ENCODE results near the gene CXCL11.
"Not testable (repeated sequence)": the region's sequence is repeated elsewhere in the genome, so short reads cannot be mapped to it uniquely, and the experiment has no call there.

The CXCL11 gene

DNA sequence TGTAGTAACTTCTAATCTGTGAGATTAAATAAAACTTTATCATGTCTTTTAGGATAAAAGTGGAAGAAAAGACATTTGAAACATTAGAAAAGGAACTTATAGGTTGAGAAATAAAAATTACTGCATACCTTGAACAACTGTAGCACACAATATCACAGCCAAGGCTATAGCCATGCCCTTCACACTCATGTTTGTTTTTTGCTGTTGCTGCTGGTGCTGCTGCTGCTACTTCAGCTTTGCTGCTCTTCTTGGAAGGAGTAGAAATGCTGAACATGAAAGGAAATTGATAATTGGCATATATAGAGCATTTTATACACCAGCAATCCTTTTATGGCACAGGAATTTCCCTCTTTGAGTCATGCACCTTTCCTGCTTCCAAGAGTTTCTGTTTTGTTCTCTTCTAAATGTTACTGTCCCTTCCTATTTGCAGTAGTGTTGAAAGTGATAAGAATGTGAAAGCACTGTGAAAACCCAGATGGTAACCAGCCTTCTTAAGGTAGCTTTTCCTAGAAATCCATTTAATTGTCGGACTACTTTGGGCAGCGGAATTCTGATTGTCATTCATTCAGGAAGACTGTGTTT lies at the start of gene CXCL11:
TSS of gene CXCL11 (minus strand) at position 272 of the 582 bp plus-strand sequence. CDS start at position 189, 83 bp downstream.
- no peak for DNase-seq (ENCODE audit: low read depth)

DNA sequence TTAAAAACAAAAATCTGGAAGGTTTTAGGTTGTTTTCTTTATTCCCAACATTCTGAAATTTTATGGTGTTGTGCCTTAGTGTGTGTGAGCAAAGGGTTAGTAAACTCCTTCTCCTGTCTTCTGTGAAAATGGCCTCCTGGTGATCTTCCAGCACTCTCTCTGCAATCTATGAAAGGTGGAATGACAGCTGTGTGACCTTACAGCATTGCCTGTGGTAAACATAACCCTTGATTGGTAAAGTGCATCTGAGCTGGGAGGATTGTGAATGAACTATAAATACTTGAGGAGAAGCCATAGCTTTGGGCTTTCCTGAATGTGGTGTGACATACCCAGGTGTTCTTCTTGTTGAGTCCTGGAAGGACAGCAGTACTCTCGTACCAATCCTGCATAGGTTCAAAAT lies 48.7 kb upstream of the CXCL11 start:
- DNase-seq (ENCODE audit: low read depth) = no peak

DNA sequence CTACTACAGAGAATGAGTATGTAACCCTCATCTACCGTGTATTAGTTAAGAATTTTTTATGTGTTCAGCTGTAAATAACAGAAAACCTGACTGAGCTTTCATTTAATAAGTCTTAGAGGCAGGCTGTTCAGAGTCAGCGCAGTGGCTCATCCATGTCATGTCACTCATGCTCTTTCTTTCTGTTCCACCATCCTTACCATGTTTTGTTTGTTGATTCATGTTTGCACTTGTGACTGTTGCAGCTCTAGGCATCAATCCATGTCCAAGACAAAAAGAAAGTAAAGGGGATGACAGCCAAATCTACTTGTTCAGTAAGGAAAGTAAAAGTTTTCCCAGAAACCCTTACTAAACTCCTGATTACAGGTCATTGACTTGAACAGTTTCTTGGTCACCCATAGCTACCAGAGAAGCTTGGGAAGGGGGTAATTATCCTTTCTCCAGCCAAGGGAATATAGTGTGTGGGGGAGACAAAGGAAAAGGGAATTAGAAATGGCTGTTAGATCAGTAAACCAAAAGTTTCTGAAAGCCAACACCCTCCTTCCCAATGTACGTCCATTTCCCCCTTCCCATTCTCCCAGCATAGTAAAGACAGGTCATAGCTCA lies 47.6 kb upstream of the CXCL11 start:
- DNase-seq (ENCODE audit: low read depth) = no peak

DNA sequence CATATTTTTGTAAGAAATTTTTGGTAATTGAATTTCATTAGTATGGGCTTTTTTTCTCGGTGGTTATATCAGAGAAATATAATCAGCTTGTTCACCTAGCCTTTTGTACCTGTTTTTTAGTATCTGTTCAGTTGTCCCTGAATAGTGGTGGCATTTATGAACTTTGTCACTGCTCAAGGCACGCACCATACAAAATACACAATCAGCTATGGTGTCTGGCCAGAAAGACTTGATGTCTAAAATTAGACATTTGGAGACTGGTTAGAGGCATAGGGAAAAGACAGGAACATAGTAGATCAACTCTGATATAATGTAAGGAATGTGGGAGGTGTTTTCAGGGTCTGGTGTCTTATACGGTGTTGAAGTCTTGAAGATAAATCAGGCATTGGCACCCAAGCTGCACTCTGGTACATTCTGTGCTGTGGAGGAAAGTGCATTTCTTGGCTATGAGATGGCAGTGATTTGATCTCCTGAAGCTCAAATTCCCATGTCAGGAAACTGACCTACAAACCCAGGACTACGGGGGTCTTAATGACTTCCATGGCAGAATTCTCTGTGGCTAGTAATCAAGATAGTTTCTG lies 42.3 kb upstream of the CXCL11 start:
- no peak for DNase-seq (ENCODE audit: low read depth)

DNA sequence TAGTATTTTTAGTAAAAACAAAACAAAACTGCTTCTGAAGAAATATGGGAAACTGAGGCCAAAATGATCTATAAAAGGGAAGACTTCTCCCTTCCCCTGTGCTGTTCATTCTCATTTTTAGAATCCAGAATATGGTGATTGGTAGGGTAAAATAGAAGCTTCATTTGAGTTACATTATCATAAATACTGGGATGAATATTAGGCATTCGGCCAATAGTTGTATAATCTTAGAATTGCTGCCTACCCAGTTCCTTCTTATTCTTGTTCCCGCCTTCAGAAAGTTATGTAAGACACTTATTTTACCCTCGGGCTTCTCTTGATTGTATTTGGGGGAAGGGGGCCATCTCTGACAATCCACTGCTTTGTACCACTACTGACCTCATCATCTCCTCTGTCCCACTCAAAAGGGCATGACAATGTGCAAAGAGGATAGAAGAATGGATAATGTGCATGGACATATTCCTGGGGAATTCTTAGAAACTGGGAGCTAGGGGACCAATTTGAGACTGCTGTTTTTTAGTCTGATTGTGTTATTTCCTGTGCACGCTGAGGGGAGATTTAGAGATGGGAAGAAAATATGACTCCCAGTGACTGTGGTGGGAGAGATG lies 39.2 kb upstream of the CXCL11 start:
- DNase-seq (ENCODE audit: low read depth) = no peak

DNA sequence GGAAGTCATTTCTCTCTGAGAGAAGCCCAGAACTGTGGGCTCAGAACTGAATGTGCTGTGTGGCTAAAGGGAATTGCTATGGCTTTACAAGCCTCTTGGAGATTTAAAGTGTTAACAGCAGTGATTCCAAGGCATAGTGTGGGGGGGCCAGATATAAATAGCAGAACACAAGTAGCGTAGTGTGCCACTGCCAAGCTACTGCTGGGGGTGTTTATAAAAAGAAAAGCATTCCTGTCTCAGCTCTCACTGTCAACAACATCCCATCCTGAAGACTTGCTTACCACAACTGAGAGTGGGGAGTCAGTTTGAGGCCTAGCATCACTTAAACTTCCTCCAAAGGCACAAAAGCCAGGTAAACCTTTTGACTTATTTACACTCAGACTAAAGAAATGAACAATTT lies 38.6 kb upstream of the CXCL11 start, which contains the start of gene ART3:
TSS of gene ART3 (plus strand) at position 242 of the 400 bp plus-strand sequence. CDS start 1,181 bp downstream, outside the sequence.
- DNase-seq (ENCODE audit: low read depth) = no peak

DNA sequence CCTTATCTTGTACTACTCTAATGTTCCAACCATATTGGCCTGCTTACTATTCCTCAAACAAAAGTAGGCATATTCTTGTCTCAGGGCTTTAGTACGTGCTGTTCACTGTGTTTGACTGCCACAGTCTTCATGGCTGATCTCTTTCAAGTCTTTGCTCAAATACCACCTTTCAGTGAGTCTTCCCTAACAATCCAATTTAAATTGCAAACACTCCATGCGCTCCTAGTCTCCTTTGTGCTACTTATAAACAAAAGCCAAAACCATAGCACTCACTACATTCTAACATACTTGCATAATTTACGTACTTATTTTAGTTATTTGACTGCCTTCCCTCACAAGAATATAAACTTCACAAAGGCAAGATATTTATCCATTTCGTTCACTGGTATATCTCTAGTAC lies 36.9 kb upstream of the CXCL11 start:
- DNase-seq (ENCODE audit: low read depth) = no peak

DNA sequence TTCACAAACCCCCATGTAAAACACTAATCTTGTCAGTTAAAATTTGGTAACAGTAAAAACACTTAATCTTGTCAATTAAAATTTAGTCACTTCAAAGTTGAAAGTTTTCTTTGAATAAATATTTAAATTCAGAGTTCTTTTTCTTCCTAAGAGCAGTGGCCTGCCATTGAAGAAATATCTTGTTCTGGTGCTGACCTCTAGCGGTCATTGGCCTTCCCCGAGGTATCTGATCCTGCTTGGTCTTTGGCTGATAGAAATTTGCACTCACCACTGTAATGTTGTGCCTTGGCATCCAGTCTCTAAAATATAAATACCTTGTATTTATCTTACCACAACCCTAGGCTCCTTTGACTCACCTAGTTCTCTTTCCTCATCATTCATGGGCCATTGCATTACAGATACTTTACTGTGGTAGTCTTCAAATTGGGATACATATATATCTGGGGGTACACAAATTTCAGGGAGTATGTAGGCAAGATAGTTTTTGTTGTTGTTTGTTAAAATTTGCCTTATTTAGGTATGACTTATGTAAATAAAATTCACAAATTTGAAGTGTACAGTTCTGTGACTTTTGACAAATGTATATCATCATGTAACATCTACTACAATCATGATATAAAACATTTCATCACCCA lies 31.9 kb upstream of the CXCL11 start:
- peak; percentile 54 for DNase-seq (ENCODE audit: low read depth)

DNA sequence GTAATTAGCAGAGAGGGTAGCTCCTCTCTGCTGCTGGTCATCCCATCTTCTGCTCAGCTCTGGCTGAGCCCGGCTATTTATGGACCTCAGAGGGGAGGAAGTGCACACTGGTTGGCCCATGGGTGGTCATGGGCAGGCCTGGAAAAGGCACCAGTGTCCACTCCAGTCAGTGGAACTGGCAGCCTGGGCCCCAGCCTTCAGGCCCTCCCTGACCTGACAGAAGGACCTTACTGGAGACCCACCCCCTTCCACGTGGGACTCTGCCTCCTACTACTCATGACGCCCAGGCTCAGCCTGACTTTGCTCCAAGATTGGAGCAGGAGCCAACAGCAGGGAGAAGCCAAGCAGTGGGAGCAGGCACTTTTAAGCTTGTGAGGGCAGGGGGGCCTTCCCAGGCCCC lies 30.7 kb upstream of the CXCL11 start:
- DNase-seq (ENCODE audit: low read depth) = no peak

DNA sequence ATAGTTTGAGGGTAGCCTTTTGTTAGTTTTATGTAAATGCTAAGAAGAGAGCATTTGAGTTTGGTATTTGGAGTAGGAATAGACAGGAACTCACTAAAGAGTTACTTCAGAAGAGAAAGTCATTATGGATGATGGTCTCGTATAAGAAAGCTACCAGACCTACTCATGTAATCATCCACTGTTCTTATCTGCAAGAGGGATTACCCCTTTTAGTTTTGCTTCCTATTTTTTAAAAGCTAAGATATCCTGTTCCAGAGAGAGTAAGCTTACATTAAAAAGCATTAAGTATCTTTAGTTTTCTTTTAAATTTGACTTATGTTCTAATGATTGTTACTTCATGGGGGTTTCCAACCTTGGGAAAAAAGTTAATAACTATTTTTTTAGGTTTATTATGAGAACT lies 26.1 kb upstream of the CXCL11 start:
- no peak for DNase-seq (ENCODE audit: low read depth)

DNA sequence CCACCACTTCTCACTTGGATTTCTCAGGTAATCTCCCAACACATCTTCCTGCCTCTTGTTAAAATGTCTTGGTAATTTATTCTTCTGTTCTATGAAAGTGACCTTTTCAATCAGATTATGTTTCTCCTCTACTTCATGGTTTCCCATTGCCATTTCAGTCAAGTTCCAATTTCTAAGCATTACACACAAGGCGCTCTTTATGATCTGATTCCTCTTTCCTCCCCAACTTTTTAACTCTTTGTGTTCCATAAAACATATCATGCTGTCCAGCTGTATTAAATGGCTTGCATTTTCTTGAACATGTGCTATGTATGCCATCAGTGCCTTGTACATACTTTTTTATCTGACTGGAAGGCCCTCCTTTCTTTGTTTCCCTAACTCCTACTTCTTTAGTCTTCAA lies 25.6 kb upstream of the CXCL11 start:
- DNase-seq (ENCODE audit: low read depth) = no peak

DNA sequence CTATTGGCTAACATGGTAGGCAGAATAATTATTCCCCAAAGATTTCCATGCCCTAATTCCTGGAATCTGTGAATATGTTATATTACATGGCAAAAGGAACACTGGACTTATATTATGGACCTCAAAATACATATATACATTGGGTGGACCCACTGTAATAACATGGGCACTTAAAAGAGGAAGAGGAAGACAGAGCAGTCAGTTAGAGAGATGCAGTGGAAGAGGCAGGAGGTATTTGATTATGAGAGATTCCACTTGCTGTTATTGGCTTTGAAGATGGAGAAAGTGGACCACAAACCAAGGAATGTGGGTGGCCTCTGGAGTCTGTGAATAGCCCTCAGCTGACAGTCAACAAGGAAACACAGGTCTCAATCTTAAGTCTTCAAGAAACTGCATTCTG lies 24.6 kb upstream of the CXCL11 start:
- DNase-seq (ENCODE audit: low read depth) = no peak

DNA sequence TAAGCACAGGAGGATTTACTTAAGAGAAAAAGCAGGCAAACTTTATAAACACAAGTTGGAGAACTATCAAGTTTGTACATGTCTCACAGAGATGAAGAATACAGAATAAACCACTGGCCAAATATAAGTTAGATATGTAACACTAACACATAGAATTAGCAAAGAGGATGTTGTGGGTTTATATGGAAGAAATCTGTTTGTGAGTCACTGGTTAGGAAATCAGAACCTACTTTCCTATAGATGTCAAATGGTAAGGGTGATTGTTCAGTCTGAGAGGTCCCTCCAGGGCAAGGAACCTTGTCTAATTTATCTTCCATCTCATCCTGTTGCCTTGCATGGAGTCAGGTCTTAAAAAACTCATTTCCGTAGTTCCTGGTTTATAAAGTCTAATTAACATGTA lies 23.9 kb upstream of the CXCL11 start:
- no peak for DNase-seq (ENCODE audit: low read depth)

DNA sequence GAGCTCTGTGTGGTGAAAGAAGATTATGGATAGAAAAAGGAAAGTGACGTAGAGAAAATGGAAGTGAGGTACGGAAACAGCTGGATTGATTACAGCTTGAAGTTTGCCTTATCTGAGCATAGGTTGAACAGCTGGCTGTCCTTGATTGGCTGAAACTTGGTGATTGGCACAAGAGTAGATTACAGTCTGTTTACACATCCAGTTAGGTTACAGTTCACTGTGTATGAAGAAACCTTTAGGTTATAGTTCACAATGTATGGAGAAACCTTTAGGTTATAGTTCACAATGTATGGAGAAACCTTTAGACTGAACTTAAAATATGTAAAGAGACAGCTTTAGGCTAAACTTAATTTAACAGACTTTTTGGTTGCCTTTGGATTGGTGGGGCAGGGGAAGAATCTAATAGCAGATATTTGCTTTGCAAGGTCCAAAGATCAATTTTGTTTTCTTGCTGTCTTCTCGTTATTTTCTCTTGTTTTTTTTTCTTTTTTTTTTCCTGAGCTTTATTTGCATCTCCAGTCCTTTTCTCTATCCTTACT lies 23.1 kb upstream of the CXCL11 start:
- DNase-seq (ENCODE audit: low read depth) = no peak

DNA sequence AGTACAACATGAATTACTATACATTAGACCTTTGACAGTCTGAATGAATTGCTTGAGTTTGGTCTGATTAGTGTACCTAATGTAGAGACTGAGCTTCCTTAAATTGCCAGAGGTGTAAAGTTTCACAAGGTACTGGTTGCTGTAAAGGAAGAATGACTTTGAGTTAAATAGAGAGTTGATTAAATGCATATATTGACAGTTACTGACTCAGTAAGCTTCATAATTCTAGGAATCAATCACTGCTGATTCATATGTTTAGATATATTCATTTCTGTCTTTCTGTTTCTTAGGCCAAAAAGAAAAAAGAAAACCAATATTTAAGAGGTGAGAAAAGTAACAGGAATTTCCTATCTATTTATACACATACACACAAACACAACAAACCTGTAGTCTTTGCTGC lies 22.4 kb upstream of the CXCL11 start:
- no peak for DNase-seq (ENCODE audit: low read depth)

DNA sequence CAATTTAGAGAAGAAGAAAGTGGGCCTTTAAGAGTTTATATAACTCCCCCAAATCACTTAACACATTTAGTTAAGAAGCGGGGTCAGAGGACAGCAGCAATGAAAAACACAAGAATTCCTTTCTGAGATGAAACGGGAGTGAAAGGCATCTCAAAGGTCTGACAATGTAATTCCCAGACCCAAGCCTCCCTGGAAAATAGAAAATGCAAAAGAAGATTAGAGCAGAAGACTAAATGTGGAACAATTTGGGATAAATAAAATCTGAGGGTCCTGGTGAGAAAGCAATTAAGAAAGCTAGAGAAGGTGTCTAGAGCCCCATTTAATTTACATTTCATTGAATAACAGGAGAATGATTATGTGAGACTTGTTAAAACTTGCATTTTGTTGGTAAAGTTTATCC lies 19.6 kb upstream of the CXCL11 start:
- no peak for DNase-seq (ENCODE audit: low read depth)

DNA sequence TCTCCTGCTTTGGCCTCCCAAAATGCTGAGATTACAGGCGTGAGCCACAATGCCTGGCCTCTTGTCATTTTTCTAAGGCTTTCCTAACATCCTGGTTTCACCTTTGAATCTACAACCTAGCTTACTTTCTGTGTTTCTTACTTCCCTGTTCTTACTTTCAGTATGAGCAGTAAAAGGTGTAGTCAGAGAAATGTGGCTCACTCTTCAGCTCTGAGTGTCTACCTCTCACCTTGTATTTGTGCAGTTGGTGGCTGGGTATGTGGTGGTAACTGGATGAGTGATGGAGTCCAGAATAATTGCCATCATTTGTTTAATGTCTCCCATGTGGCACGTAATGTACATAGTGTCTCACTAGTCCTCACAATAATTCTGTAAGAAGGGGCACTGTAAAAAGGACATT lies 19.1 kb upstream of the CXCL11 start:
- no peak for DNase-seq (ENCODE audit: low read depth)

DNA sequence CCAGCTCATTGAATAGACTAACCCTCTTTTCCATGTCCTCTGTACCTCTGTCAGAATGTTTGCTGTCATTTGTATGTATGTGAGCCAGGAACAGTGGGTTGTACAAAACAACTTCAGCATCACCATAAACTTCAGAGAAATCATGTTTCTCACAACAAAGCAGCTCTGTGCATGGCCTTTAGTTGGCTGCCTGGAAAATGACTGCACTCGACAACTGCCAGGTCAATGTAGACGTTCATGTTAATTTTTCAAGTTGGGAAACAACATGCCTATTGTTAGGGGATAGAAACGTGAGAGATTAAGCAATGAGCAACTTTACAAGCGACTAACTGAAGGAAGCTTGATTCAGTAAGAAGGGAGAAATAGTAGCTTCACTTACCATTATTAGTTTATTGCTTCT lies 17.9 kb upstream of the CXCL11 start:
- no peak for DNase-seq (ENCODE audit: low read depth)

DNA sequence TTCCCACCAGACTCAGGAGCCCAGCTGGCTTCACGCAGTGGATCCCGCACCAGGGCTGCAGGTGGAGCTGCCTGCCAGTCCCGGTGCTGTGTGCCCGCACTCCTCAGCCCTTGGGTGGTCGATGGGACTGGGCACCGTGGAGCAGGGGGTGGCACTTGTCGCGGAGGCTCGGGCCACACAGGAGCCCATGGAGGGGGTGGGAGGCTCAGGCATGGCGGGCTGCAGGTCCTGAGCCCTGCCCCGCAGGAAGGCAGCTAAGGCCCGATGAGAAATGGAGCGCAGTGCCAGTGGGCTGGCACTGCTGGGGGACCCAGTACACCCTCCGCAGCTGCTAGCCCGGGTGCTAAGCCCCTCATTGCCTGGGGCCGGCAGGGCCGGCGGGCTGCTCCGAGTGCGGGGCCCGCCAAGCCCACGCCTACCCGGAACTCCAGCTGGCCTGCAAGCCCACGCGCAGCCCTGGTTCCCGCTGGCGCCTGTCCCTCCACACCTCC lies 14.7 kb upstream of the CXCL11 start:
- DNase-seq (ENCODE audit: low read depth) = not testable (repeated sequence)

DNA sequence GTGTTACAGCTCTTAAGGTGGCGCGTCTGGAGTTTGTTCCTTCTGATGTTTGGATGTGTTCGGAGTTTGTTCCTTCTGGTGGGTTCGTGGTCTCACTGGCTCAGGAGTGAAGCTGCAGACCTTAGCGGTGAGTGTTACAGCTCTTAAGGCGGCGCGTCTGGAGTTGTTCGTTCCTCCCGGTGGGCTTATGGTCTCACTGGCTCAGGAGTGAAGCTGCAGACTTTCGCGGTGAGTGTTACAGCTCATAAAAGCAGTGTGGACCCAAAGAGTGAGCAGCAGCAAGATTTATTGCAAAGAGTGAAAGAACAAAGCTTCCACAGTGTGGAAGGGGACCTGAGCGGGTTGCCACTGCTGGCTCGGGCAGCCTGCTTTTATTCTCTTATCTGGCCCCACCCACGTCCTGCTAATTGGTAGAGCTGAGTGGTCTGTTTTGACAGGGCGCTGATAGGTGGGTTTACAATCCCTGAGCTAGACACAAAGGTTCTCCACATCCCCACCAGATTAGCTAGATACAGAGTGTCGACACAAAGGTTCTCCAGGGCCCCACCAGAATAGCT lies 14.1 kb upstream of the CXCL11 start:
- DNase-seq (ENCODE audit: low read depth) = not testable (repeated sequence)

DNA sequence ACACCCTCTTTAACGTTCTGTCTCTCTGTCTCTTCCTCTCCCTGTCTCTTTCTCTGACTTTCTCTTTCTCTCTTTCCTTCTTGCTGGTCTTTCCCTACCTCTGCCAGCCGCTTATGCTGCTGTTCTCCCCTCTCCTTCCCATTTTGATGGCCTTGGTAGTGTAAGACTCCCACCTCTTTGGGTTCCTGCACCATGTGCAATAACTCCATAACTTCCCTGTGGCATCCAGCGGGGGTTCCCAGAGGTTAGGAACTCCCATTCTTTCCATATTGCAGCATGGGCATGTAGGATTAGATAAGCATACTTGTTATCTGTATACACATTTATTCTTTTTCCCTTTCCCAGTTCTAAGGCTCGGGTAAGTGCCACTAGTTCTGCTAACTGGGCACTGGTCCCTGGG lies 8.8 kb upstream of the CXCL11 start:
- not testable (repeated sequence) for DNase-seq (ENCODE audit: low read depth)

DNA sequence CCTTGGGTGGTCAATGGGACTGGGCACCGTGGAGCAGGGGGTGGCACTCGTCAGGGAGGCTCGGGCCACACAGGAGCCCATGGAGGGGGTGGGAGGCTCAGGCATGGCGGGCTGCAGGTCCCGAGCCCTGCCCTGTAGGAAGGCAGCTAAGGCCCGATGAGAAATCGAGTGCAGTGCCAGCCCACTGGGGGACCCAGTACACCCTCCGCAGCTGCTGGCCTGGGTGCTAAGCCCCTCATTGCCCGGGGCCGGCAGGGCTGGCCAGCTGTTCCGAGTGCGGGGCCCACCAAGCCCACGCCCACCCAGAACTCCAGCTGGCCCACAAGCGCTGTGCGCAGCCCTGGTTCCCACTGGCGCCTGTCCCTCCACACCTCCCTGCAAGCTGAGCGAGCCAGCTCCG lies 7.4 kb upstream of the CXCL11 start:
- DNase-seq (ENCODE audit: low read depth) = not testable (repeated sequence)
